HG02759 (cell line): ENCODE results near the gene TTC21B.
"Not testable (repeated sequence)": the region's sequence is repeated elsewhere in the genome, so short reads cannot be mapped to it uniquely, and the experiment has no call there.

Experiments
- ATAC-seq: cut with Tn5 transposase; IDR thresholded peaks from one replicate; pipeline ENCODE4 v1.9.1; 2021; ENCODE audit warnings: mild to moderate bottlenecking, moderate library complexity; ENCODE audit not compliant: unreplicated experiment

The TTC21B gene

GRCh38 chr2:165953655-165954606 lies at the start of gene TTC21B:
TSS of gene TTC21B (minus strand) at chr2:165953776. CDS start at chr2:165953705, 71 bp downstream.
- ATAC-seq, result peak; percentile 96

- ATAC-seq, result no peak
Measured at GRCh38 chr2:166000401-166000800, 46.8 kb upstream of the TTC21B start.

- no peak for ATAC-seq
Measured at GRCh38 chr2:165990846-165991245, 37.3 kb upstream of the TTC21B start.

GRCh38 chr2:165989851-165990250 lies 36.3 kb upstream of the TTC21B start:
- no peak for ATAC-seq

- no peak for ATAC-seq
Measured at GRCh38 chr2:165985120-165985519, 31.5 kb upstream of the TTC21B start.

GRCh38 chr2:165972161-165972560 lies 18.6 kb upstream of the TTC21B start:
- not testable (repeated sequence) for ATAC-seq

- ATAC-seq, result no peak
Measured at GRCh38 chr2:165970663-165971062, 17.1 kb upstream of the TTC21B start.

- no peak for ATAC-seq
Measured at GRCh38 chr2:165969227-165969626, 15.7 kb upstream of the TTC21B start.

- ATAC-seq, result no peak
Measured at GRCh38 chr2:165967746-165968145, 14.2 kb upstream of the TTC21B start.

GRCh38 chr2:165961818-165962217 lies 8.2 kb upstream of the TTC21B start:
- ATAC-seq, result no peak

GRCh38 chr2:165959371-165959770 lies 5.8 kb upstream of the TTC21B start:
- ATAC-seq, result no peak

- ATAC-seq, result no peak
Measured at GRCh38 chr2:165958313-165958960, 4.9 kb upstream of the TTC21B start.

- ATAC-seq, result no peak
Measured at GRCh38 chr2:165957030-165957675, 3.6 kb upstream of the TTC21B start.

- ATAC-seq, result peak; percentile 39
Measured at GRCh38 chr2:165953306-165953654, 296 bp downstream of the TTC21B start.

GRCh38 chr2:165952741-165953211 lies 800 bp downstream of the TTC21B start:
- ATAC-seq, result no peak

GRCh38 chr2:165952085-165952484 lies 1.5 kb downstream of the TTC21B start:
- ATAC-seq, result no peak

GRCh38 chr2:165950438-165950837 lies 3.1 kb downstream of the TTC21B start:
- no peak for ATAC-seq

- no peak for ATAC-seq
Measured at GRCh38 chr2:165941827-165942226, 11.7 kb downstream of the TTC21B start.

- no peak for ATAC-seq
Measured at GRCh38 chr2:165938237-165938636, 15.3 kb downstream of the TTC21B start.

- no peak for ATAC-seq
Measured at GRCh38 chr2:165933211-165933910, 20.2 kb downstream of the TTC21B start.

- no peak for ATAC-seq
Measured at GRCh38 chr2:165927774-165928173, 25.8 kb downstream of the TTC21B start.
